ENCODE measurements around the gene KLHL5.
"Not testable (repeated sequence)": the region's sequence is repeated elsewhere in the genome, so short reads cannot be mapped to it uniquely, and the experiment has no call there.

The KLHL5 gene

DNA sequence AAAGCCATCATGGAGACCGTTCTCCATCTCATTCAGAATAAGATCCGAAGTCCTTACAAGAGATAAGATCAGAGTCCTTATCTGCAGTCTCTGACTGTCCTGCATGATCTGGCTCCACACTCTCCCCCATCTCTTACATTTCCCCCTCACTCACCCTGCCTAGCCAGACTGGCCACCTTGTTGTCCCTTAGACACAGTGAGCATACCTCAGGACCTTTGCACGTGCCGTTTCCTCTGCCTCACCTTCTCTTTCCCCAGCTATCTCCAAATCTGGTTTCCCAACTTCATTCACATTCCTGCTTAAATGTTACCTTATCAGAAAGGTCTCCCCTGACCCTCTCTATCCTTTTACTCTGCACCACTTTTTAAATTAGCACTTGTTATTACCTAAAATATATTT is 44.0 kb downstream of the KLHL5 start:
- DNase-seq, result no peak

DNA sequence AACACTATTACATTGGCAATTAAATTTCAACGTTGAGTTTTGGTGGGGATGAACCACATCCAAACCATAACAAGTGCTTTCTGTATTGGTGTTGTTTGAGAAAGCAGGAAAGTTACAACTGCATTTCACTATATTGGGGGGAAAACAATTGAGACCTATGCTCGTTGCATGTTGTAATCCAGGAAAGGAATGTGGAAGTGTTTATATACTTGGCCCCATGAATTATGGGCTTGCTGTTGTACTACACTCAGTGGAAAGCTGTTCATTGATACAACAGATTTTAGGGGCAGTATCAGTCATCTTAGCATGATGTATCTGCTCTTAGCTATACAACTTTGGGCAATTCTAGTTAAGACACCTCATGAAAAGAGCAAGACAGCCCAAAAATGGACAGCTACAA is 52.4 kb downstream of the KLHL5 start:
- DNase-seq, result no peak

DNA sequence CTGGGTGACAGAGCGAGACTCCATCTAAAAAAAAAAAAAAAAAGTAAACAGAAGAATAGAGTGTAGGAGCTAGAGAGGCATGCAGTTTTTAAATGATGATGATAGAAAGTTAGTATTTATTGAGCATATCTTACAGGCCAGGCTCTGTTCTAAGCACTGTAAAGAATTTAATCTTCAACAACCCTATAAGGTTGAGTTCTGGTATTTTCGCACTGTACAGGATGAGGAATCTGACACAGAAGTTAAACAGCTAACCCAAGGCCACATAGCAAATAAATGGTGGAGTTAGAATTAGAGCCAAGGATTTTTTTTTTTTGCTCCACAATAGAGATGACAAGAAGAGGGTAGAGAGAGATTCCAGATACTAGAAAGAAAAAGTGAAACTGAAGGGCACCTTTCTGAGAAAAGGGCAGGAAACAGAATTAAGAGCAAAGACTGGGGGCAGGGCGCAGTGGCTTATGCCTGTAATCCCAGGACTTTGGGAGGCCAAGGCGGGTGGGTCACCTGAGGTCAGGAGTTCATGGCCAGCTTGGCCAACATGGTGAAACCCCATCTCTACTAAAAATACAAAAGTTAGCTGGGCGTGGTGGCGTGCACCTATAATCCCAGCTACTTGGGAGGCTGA is 56.1 kb downstream of the KLHL5 start:
- DNase-seq, result no peak

DNA sequence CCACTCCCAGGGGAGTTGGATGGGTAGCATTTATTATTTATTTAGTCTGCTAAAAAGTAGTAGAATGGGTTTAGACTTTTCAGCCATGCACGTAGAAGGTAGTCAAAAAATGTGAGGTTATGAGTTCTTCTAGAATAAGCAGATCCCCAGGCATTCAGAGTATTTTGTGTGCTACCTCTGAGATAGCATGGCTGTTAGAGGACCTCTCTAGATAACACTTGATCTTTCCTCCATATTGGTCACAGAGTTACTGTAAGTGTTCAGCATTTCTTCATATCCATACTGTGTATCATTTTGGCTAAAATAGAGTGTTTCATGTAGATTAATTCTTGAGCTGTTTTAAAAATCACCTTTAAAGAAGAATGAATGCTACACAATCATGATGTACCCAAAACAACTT is 58.4 kb downstream of the KLHL5 start:
- DNase-seq, result no peak

DNA sequence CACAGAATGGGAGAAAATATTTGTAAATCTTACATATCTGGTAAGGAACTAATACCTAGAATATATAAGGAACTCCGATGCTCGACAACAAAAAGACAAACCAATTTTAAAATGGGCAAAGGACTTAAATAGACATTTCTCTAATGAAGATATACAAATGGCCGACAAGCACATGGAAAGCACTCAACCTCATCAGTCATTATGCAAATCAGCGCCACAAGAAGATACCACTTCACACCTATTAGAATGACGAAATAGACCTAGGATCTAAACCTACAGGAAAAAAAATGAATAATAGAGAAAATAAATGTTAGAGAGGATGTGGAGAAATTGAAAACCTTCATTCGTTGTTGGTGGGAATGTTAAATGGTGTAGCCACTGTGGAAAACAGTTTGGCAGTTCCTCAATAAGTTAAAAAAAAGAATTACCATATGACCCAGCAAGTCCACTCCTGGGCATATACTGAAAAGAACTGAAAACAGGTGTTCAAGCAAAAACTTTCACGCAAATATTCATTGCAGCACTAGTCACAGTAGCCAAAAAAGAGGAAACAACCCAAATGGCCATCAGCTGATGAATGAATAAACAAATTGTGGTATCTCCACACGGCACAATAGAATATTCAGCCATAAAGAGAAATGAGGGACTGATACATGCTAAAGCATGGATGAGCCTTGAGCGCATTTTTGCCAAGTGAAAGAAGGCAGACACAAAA is 63.0 kb downstream of the KLHL5 start:
- DNase-seq, result no peak

DNA sequence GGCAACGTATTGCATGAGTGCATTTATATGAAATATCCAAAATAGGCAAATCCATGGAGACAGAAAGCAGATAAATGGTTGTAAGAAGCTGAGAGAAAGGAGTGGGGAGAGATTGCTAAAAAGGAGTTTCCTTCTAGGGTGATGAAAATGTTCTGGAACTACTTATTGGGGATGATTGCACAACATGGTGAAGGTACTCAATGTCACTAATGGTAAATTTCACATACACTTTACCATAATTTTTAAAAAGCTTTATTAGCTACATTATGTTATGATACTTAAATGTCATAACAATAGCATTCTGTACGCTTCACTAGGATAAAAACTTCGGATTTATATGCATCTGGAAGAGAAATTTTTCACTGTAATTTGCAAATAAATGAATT is 63.6 kb downstream of the KLHL5 start:
- no peak for DNase-seq

DNA sequence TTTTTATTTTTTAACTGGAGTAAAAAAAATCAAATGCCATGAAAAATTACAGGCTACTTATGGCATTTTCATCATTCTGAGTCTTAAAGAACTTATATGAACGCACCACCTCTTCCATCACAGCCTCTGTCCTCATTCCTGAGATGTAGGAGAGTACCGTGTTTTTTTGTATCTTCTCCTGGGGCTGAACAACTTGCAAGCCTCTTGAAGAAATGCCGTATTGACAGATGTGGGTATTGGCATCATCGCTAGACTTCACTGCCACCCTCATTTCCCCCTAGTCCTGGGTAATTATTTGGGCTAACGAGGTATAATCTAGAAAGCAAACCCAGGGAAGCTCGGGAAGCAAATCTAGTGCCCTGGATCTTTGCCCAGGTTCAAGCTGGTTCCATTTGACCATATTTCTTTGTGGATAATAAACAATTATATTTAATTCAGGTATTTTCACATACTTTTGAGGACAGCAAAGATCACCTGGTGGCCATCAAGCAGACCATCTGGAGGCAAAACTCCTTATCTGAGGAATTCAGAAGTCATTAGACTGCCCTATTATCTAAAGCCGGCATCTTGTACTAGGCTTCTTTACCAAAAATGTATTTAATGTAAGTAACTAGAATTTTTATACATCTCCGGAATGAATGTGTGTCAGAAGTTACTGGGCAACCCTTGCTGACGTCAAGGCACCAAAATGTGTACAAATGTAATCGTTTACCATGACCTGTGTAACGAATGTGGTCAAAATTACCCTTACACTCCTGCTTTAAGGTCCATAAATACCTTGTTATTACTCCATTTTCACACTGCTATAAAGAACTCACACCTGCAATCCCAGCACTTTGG is 64.4 kb downstream of the KLHL5 start:
- DNase-seq, result no peak

DNA sequence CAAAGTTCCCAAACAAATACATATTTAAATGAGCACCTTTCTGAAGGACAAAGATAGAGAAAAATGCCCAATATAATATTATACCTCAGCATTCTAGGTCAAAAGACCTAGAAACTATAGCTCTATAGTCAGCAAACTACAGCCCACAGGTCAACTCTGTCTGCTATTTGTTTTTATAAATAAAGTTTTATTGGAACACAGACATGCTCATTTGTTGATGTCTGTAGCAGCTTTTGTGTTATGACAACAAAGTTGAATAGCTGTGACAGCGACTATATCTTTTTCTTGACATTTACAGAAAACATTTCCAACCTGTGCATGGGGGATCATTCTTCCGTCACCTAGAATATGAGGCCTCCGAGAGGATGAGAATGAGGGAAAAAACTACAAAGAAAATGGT is 71.6 kb downstream of the KLHL5 start:
- no peak for DNase-seq

DNA sequence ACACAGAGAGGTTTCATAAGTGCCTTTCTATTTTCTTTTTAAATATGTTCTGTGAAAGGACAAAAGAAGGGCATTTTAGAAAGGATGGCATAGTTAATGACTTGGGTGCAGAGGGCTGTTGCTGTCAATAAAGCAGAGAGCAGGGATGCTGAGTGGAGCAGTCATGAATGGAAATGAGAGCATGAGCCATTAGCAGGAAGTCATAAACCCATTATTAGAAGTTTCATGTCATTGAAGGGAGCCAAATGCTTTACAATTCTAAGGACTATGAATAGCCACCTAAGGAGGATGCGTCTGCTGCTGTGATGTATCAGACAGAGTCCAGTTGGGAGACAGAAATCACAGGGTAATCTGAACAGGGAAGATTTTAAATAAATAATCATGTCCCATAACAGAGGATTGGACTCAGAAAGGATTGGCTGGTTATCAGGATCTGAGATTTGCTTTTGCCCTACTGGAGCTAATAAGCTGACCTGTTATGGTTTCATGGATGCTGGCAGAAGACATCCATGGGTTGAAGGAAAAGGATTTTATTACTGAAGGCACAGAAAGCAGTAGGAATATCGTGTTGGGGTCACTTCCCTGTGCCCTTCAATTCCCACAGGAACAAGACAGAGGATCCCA is 72.8 kb downstream of the KLHL5 start:
- no peak for DNase-seq

DNA sequence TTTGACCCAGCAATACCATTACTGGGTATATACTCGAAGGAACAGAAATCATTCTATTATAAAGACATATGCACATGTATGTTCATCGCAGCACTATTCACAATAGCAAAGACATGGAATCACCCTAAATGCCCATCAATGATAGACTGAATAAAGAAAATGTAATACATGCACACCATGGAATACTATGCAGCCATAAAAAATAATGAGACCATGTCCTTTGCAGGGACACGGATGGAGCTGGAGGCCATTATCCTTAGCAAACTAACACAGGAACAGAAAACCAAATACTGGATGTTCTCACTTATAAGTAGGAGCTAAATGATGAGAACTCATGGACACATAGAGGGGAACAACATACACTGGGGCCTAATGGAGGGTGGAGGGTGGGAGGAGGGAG is 76.2 kb downstream of the KLHL5 start:
- not testable (repeated sequence) for DNase-seq

DNA sequence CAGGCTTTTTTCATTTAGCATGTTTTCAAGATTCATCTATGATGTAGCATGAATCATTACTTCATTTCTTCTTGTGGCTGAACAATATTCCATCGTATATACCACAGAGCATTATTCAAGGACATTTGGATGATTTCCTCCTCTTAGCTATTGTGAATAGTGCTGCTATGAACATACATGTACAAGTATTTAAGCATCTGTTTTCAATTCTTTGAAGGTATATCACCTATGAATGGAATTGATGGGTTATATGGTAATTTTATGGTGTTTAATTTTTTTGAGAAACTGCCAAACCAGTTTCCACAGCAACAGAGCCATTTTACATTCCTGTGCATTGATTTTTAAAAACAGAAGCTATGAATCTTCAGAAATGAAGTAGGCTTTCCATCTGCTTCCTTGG is 84.2 kb downstream of the KLHL5 start:
- no peak for DNase-seq

DNA sequence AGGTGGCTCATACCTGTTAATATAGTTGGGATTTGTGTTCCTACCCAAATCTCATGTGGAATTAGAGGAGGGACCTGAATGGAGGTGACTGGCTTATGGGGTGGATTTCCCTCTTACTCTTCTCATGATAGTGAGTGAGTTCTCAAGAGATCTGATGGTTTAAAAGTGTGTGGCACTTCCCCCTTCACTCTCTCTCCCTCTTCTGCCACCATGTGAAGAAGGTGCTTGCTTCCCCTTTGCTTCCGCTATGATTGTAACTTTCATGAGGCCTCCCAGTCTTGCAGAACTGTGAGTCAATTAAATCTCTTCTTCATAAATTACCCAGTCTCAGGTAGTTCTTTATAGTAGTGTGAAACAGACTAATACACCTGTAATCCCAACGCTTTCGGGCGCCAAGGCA is 92.0 kb downstream of the KLHL5 start:
- no peak for DNase-seq

DNA sequence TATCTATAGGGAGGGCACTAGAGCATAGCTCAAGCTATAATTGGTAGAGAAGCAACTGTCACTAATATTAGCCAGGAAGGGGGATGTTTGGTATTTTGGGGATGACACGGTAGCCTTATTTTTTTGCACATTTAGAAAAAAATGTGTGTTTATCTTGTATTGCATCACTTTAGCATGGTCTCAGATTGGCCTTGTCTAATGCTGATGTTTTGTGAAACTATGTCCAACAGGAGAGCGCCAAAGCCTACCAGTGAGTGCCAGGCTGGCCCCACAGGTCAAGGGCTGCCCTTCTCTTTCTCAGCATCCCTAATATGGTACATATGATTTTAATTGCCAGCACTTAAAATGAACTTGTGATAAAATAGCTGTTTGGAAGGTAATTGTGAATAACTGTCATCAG is 95.5 kb downstream of the KLHL5 start:
- DNase-seq, result no peak

DNA sequence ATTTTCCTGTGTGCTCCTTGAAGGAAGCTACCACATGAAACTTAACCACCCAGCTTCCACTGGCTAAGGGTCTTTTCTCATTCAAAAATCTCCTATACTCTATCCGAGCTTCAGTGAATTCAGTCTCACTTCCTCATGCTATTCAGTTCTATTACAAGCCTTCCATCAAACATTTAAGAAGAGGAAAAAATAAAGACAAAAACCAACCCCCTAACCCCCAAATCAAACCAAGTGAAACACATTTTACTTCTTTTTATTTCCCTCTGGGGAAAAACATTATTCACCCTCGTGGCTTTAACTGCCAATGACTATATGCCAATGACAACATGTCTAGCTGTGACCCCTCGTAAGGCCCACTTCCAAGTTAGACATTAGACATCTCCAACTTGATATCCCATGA is 104.1 kb downstream of the KLHL5 start:
- no peak for DNase-seq

DNA sequence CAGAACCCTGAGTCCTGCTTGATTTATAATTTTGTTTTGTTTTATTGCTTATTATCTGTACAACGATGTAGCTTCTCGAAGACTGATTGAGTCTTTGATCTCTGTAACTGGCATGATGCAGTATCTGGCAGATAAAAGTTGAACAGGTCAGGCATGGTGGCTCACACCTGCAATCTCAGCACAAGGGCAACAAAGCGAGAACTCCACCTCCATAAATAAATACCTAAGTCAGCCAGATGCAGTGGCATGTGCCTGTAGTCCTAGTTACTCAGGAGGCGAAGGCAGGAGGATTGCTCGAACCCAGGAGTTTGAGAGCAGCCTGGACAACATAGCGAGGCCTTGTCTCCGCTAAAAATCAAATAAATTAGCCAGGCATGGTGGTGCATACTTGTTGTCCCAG is 104.6 kb downstream of the KLHL5 start:
- no peak for DNase-seq

DNA sequence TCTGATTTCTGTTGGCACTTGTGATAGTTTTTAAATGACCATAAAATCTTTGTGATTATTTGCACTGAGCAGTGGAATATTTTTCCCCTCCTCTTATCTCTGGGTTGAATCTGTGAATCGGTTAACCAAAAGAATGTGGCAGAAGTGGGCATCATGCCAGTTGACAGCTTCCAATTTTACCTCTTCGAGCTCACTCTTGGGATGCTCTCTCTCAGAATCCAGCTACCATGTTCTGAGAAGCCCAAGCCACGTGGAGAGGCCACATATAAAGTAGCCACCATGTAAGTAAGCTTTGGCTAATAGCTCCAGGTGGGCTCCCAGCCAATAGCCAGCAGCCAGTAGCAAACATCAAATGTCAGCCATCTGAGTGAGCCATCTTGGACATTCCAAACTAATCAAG is 107.4 kb downstream of the KLHL5 start:
- no peak for DNase-seq

DNA sequence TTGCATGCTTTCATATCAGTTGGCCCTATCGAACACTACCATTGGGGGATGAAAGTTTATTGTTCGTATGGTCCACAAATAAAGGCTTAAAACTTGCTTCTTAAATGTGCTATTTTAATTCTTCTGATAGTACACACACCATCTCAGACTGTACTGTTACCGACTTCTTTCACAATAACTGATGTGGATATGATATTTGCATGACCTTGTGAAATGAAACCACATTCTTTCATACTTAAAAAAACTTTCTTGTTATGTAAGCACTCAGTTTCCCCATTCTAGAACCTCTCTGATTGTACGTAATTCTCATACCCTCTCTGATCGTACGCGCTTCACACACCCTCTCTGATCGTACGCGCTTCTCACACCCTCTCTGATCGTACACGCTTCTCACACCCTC is 108.3 kb downstream of the KLHL5 start:
- DNase-seq, result no peak
